Neural cell (in vitro differentiated cells): Measurements from ENCODE around the gene RMDN2. TPM values are rescaled to one million over a fixed set of nuclear protein-coding genes. Genes with fewer than 3 reads are reported as not detected.

Experiments used
- H2AFZ ChIP-seq: fragments of 200-600, 300-800 bp; sonication (generic), shearing (Covaris generic); 2 replicates; pipeline ENCODE4 v1.6.0; 2014; ENCODE audit warnings: low read depth, mild to moderate bottlenecking, antibody characterized with exemption, low read length, moderate library complexity
- H3F3A ChIP-seq: fragments of 200-600 bp; shearing (Covaris generic); 2 replicates; pipeline ENCODE4 v1.6.1; 2016; ENCODE audit warnings: mild to moderate bottlenecking, moderate library complexity, mixed read lengths, antibody characterized with exemption, low read length; ENCODE audit not compliant: insufficient read depth, poor library complexity, severe bottlenecking
- H3K27ac ChIP-seq: fragments of 200-600, 300-800 bp; sonication (generic), shearing (Covaris generic); 2 replicates; pipeline ENCODE4 v1.5.1; 2014; ENCODE audit warnings: mild to moderate bottlenecking, low read length, moderate library complexity
- H3K27me3 ChIP-seq: fragments of 300-800, 200-600 bp; sonication (generic), shearing (Covaris generic); 2 replicates; pipeline ENCODE4 v1.6.0; 2014; ENCODE audit warnings: mild to moderate bottlenecking, low read depth, low read length, moderate library complexity; ENCODE audit not compliant: insufficient read depth
- H3K36me3 ChIP-seq: fragments of 300-800, 200-600 bp; sonication (generic), shearing (Covaris generic); 2 replicates; pipeline ENCODE4 v1.5.1; 2014; ENCODE audit warnings: mild to moderate bottlenecking, antibody characterized with exemption, low read length, moderate library complexity; ENCODE audit not compliant: insufficient read depth
- H3K4me2 ChIP-seq: fragments of 300-800, 200-600 bp; sonication (generic), shearing (Covaris generic); 2 replicates; pipeline ENCODE4 v1.6.0; 2014; ENCODE audit warnings: mild to moderate bottlenecking, low read length
- H3K4me3 ChIP-seq: fragments of 300-800, 200-600 bp; sonication (generic), shearing (Covaris generic); 2 replicates; pipeline ENCODE4 v1.5.1; 2014; ENCODE audit warnings: mild to moderate bottlenecking, low read length, moderate library complexity
- H3K79me2 ChIP-seq: fragments of 200-600 bp; shearing (Covaris generic); replicated peaks from 2 replicates; pipeline ENCODE4 v1.6.0; 2014; ENCODE audit warnings: mild to moderate bottlenecking, low read length, moderate library complexity; ENCODE audit not compliant: insufficient read depth
- H3K9ac ChIP-seq: fragments of 300-800, 200-600 bp; sonication (generic), shearing (Covaris generic); 2 replicates; pipeline ENCODE4 v1.6.1; 2016; ENCODE audit warnings: mild to moderate bottlenecking, low read length, mixed read lengths
- H3K9me2 ChIP-seq: fragments of 200-600 bp; shearing (Covaris generic); 2 replicates; pipeline ENCODE4 v1.6.1; 2016; ENCODE audit warnings: mild to moderate bottlenecking, low read length, mixed read lengths; ENCODE audit not compliant: insufficient read depth
- H3K9me3 ChIP-seq: fragments of 200-600, 300-800 bp; sonication (generic), shearing (Covaris generic); 2 replicates; pipeline ENCODE4 v1.6.1; 2016; ENCODE audit warnings: mild to moderate bottlenecking, mixed run types, low read length, moderate library complexity, mixed read lengths
- H4K20me1 ChIP-seq: fragments of 200-600 bp; shearing (Covaris generic); 2 replicates; pipeline ENCODE4 v1.6.1; 2016; ENCODE audit warnings: mild to moderate bottlenecking, mixed run types; ENCODE audit not compliant: insufficient read depth
- EP300 ChIP-seq: fragments of 450-650 bp; conservative IDR thresholded peaks from 2 replicates; pipeline ENCODE4 v1.6.1; 2014; ENCODE audit warnings: antibody characterized with exemption, mild to moderate bottlenecking, moderate library complexity; ENCODE audit not compliant: poor library complexity, severe bottlenecking
- EZH2 ChIP-seq: fragments of 200-600, 300-800 bp; shearing (Covaris generic), sonication (generic); IDR thresholded peaks from 2 replicates; pipeline ENCODE4 v1.6.1; 2014; ENCODE audit warnings: antibody characterized with exemption, low read length, borderline replicate concordance, mild to moderate bottlenecking; ENCODE audit not compliant: insufficient read depth, poor library complexity, severe bottlenecking
- MXI1 ChIP-seq: fragments of 450-650 bp; conservative IDR thresholded peaks from 2 replicates; pipeline ENCODE4 v1.6.1; 2014; ENCODE audit warnings: antibody characterized with exemption, mild to moderate bottlenecking; ENCODE audit not compliant: poor library complexity, severe bottlenecking
- POLR2AphosphoS5 ChIP-seq: IDR thresholded peaks from 2 replicates; pipeline ENCODE4 v1.6.1; 2012
- RAD21 ChIP-seq: fragments of 450-650 bp; conservative IDR thresholded peaks from 2 replicates; pipeline ENCODE4 v1.6.1; 2014; ENCODE audit warnings: antibody characterized with exemption, mild to moderate bottlenecking, moderate library complexity
- SMC3 ChIP-seq: fragments of 450-650 bp; conservative IDR thresholded peaks from 2 replicates; pipeline ENCODE4 v1.6.1; 2014; ENCODE audit warnings: antibody characterized with exemption, mild to moderate bottlenecking, moderate library complexity; ENCODE audit not compliant: poor library complexity
- TAF1 ChIP-seq: IDR thresholded peaks from 2 replicates; pipeline ENCODE4 v1.6.1; 2012; ENCODE audit warnings: low read depth
- polyA plus RNA-seq: library from polyadenylated mRNA; depleted of rRNA; stranded (reverse); fragments of >200 nt; gene quantifications from 2 replicates; pipeline ENCODE4 v1.2.3, GENCODE V29; 2014
- TF ChIP-seq, protein P1 (sequence below): IDR thresholded peaks from 2 replicates; pipeline ENCODE4 v1.6.1; 2012; ENCODE audit warnings: borderline replicate concordance
- TF ChIP-seq, protein P2 (sequence below): fragments of 450-650 bp; IDR thresholded peaks from 2 replicates; pipeline ENCODE4 v1.5.1; 2014; ENCODE audit warnings: antibody characterized with exemption, mild to moderate bottlenecking, moderate library complexity; ENCODE audit not compliant: poor library complexity, severe bottlenecking

The RMDN2 gene
- polyA plus RNA-seq, 1 donor from 2014 or later = 5.5 TPM

DNA sequence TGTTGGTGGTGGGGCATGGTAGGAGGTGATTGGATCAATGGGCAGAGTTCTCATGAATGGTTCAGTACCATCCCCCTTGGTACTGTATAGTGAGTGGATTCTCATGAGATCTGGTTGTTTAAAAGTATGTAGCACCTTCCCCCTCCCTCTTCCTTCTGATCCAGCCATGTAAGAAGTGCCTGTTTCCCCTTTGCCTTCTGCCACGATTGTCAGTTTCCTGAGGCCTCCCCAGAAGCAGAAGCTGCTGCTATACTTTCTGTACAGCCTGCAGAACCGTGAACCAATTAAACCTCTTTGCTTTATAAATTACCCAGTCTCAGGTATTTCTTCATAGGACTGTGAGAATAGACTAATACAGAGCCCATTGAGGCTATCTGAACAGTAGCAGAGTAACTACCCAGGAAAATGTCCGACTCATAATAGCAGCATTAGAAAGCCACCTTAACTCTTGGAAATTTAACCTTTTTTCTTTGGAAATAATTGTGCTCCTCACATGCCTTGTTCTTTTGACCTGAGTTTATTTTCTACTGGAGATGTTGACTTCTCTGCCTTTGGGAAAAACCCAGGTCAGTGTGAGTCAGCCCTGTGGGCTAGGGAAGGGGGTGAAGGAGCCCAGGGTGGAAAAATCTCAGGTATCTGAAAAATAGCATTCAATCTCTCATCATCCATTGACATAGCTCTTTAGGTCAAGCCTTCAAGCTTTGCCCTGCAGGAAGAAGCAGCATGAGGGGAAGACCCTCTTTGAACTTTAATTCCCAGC is 132.7 kb downstream of the RMDN2 start:
- Histone ChIP-seq H3K9me3 (no peaks in the 10 kb centered on the region), H3K4me3 (no peak overlapping the region), H3K79me2 (no peaks in the 10 kb centered on the region), H3K9ac (no peak overlapping the region), H3K4me2 (no peak overlapping the region), H3K36me3 (no peaks in the 10 kb centered on the region), H3K27me3 (no peaks in the 10 kb centered on the region), H3K9me2 (no peaks in the 10 kb centered on the region), H3K27ac (no peak overlapping the region), H4K20me1 (no peaks in the 10 kb centered on the region), H2AFZ (no peak overlapping the region), H3F3A (no peaks in the 10 kb centered on the region)
- TF ChIP-seq EZH2 (no peak), EP300 (no peak), MXI1 (no peak), TAF1 (no peak), SMC3 (no peak), POLR2AphosphoS5 (no peak)
- TF ChIP-seq, protein P1, sequence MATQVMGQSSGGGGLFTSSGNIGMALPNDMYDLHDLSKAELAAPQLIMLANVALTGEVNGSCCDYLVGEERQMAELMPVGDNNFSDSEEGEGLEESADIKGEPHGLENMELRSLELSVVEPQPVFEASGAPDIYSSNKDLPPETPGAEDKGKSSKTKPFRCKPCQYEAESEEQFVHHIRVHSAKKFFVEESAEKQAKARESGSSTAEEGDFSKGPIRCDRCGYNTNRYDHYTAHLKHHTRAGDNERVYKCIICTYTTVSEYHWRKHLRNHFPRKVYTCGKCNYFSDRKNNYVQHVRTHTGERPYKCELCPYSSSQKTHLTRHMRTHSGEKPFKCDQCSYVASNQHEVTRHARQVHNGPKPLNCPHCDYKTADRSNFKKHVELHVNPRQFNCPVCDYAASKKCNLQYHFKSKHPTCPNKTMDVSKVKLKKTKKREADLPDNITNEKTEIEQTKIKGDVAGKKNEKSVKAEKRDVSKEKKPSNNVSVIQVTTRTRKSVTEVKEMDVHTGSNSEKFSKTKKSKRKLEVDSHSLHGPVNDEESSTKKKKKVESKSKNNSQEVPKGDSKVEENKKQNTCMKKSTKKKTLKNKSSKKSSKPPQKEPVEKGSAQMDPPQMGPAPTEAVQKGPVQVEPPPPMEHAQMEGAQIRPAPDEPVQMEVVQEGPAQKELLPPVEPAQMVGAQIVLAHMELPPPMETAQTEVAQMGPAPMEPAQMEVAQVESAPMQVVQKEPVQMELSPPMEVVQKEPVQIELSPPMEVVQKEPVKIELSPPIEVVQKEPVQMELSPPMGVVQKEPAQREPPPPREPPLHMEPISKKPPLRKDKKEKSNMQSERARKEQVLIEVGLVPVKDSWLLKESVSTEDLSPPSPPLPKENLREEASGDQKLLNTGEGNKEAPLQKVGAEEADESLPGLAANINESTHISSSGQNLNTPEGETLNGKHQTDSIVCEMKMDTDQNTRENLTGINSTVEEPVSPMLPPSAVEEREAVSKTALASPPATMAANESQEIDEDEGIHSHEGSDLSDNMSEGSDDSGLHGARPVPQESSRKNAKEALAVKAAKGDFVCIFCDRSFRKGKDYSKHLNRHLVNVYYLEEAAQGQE = no peak

DNA sequence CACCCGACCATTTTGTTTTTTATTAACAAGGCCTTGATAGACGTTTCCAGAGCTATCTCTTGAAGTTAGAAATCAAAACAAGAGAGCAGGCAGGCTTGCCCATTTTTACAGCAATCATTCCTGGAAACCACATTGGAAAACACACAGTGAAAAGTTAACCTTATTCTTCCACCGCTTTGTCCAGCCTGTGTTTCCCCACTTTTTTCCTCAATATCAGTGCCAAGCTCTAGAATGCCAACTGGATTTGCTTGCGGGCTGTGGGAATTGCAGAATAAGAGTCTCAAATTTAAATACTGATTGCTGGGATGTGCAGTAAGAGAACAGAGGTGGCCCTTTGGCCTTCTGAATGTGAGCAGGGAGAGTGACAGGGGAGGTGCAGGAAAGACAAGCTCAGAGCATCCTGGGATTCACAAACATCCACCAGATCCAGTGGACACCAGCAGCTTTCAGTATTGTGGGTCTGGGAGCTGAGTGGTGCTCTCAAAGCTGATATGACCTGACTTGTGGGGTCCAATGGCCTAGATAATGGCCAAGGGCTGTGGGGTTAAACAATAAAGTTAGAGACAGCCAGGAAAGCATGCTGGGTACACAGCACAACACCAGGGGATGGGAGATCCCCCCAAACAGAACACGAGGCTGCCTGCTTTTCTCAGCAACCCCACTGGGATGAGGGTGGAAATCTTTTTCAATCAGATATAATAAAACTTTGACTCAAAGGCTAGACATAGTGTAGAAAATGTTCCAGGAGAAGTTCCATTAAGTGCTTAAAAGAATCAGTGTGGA is 135.3 kb downstream of the RMDN2 start:
- no peaks in the 10 kb centered on the region for H3K9me2 ChIP-seq
- no peaks in the 10 kb centered on the region for H3K36me3 ChIP-seq
- no peak overlapping the region for H3K4me3 ChIP-seq
- H4K20me1 ChIP-seq = no peaks in the 10 kb centered on the region
- H3K9ac ChIP-seq = no peak overlapping the region
- no peak overlapping the region for H3K4me2 ChIP-seq
- no peaks in the 10 kb centered on the region for H3K27me3 ChIP-seq
- no peaks in the 10 kb centered on the region for H3K9me3 ChIP-seq
- no peaks in the 10 kb centered on the region for H3K79me2 ChIP-seq
- no peak overlapping the region for H2AFZ ChIP-seq
- no peak overlapping the region for H3K27ac ChIP-seq
- TF ChIP-seq SMC3 (no peak), MXI1 (no peak), RAD21 (no peak), EP300 (no peak), TAF1 (no peak), EZH2 (no peak), POLR2AphosphoS5 (no peak)
- TF ChIP-seq, protein P2, sequence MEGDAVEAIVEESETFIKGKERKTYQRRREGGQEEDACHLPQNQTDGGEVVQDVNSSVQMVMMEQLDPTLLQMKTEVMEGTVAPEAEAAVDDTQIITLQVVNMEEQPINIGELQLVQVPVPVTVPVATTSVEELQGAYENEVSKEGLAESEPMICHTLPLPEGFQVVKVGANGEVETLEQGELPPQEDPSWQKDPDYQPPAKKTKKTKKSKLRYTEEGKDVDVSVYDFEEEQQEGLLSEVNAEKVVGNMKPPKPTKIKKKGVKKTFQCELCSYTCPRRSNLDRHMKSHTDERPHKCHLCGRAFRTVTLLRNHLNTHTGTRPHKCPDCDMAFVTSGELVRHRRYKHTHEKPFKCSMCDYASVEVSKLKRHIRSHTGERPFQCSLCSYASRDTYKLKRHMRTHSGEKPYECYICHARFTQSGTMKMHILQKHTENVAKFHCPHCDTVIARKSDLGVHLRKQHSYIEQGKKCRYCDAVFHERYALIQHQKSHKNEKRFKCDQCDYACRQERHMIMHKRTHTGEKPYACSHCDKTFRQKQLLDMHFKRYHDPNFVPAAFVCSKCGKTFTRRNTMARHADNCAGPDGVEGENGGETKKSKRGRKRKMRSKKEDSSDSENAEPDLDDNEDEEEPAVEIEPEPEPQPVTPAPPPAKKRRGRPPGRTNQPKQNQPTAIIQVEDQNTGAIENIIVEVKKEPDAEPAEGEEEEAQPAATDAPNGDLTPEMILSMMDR = no peak
- TF ChIP-seq, protein P1 = no peak
- H3F3A ChIP-seq = no peaks in the 10 kb centered on the region
